C4-2B (cell line): ENCODE results near the gene FOLR1.
"Not testable (repeated sequence)": the region's sequence is repeated elsewhere in the genome, so short reads cannot be mapped to it uniquely, and the experiment has no call there.

ENCODE experiments used
- CTCF ChIP-seq: fragments of 450-650 bp; conservative IDR thresholded peaks from 2 replicates; pipeline ENCODE4 v1.5.1; 2017; ENCODE audit warnings: mild to moderate bottlenecking
- ZFX ChIP-seq: fragments of 450-650 bp; IDR thresholded peaks from 2 replicates; pipeline ENCODE4 v1.6.1; 2017

- TF ChIP-seq CTCF, ZFX: not testable (repeated sequence)
Measured at GRCh38 chr11:72169754-72170153, 22.2 kb upstream of the FOLR1 start.
